SU-DHL-6 (cell line): ENCODE data around the gene COL4A1.

Source experiments
- EZH2phosphoT487 ChIP-seq: fragments of 200-600 bp; sonication (generic), shearing (Covaris generic); conservative IDR thresholded peaks from 2 replicates; pipeline ENCODE4 v1.6.1; 2018; ENCODE audit warnings: mild to moderate bottlenecking, antibody characterized with exemption, low read length, moderate library complexity, mixed read lengths
- TF ChIP-seq, protein P1 (sequence below): fragments of 200-600 bp; sonication (generic); IDR thresholded peaks from one replicate; pipeline ENCODE4 v1.5.1; 2017; ENCODE audit warnings: antibody characterized with exemption, mild to moderate bottlenecking, low read length, moderate library complexity; ENCODE audit not compliant: insufficient read depth, poor library complexity, severe bottlenecking

DNA sequence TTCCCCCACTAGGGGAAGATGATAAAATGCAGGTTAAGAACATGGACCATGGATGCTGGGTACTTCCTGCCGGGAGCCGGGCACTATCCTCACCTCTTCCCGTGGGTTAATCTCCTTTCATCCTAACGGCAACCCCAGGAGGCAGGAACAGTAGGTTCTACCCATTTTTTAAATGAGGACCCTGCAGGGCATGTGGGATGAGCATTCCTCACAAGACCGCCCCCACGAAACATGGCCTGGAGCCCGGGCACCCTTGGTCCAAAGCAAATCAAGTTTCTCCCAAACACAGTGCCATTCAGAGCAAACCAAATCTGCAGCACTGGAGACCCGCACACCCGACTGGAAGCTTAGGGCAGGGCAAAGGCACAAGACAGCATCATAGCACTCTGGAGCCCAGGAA lies 35.5 kb upstream of the COL4A1 start:
- TF ChIP-seq, protein P1, sequence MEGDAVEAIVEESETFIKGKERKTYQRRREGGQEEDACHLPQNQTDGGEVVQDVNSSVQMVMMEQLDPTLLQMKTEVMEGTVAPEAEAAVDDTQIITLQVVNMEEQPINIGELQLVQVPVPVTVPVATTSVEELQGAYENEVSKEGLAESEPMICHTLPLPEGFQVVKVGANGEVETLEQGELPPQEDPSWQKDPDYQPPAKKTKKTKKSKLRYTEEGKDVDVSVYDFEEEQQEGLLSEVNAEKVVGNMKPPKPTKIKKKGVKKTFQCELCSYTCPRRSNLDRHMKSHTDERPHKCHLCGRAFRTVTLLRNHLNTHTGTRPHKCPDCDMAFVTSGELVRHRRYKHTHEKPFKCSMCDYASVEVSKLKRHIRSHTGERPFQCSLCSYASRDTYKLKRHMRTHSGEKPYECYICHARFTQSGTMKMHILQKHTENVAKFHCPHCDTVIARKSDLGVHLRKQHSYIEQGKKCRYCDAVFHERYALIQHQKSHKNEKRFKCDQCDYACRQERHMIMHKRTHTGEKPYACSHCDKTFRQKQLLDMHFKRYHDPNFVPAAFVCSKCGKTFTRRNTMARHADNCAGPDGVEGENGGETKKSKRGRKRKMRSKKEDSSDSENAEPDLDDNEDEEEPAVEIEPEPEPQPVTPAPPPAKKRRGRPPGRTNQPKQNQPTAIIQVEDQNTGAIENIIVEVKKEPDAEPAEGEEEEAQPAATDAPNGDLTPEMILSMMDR, result no peak
- 0 out of 2 replicates have a peak, but pooled peaks have one; percentile 76 for TF ChIP-seq EZH2phosphoT487
